KBM-7 (cell line): ENCODE measurements around the gene PCAT7.
A peak's percentile ranks its signal among the peaks of the same experiment; 100 is the strongest.
"Not testable (repeated sequence)": the region's sequence is repeated elsewhere in the genome, so short reads cannot be mapped to it uniquely, and the experiment has no call there.

Experiments
- DNase-seq: peaks from one replicate; pipeline ENCODE4 v3.0.0-alpha.2; 2015
- in situ Hi-C: fragments of 300-500 bp; cut with MboI; formaldehyde crosslinking; loops from 2 replicates; pipeline ENCODE4 v1.14.3; 2020; ENCODE audit warnings: low sequenced_read_pairs, low pct_unique_long_range_greater_than_20kb, mixed read lengths

Gene PCAT7

DNA sequence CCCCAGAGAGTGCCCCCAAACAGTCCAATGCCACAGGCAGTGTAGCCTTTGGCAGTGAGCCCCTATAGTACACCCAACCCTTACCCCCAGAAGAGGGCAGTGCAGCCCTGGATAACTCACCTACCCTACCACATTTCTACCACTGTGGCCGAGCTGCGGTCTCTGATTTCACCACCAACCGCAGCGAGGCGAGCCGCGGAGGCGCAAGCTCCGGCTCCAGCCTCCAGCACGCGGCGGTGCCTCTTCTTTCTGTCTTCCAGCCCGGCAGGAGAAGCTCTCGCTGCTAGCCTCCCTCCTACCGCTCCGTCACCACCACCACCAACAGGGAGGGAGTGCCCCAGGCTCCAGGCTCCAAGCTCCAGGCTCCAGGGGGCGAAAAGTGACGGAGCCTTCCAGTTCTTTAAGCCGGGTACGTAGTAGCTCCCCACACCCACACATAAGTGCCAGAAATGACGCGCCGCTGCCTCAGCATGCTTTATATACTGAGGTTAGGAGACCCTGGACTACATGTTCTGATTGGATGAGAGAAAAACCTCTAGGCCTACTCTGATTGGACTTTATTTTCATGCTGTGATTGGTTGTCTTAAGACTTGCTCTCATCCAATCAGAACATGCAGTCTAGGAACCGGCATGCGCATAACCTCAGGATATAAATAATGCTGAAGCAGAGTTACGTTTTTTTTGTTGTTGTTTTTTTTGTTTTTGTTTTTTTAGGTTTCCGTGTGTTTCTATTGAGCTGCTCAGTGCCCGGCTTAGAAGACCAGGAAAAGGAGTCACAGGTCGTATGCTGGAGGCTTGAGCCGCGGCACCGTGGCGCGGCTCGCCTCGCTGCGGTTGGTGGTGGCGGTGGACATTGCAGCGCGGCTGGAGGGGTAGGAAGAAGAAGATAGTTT is at the start of gene PCAT7:
PCAT7 (plus strand) TSS at position 645 of the 893 bp plus-strand sequence.
- DNase-seq = peak; percentile 87
- in situ Hi-C loops = no loop called here

- DNase-seq, in situ Hi-C loops: not testable (repeated sequence)
Measured at GRCh38 chr9:94506370-94506769, 48.5 kb upstream of the PCAT7 start.

DNA sequence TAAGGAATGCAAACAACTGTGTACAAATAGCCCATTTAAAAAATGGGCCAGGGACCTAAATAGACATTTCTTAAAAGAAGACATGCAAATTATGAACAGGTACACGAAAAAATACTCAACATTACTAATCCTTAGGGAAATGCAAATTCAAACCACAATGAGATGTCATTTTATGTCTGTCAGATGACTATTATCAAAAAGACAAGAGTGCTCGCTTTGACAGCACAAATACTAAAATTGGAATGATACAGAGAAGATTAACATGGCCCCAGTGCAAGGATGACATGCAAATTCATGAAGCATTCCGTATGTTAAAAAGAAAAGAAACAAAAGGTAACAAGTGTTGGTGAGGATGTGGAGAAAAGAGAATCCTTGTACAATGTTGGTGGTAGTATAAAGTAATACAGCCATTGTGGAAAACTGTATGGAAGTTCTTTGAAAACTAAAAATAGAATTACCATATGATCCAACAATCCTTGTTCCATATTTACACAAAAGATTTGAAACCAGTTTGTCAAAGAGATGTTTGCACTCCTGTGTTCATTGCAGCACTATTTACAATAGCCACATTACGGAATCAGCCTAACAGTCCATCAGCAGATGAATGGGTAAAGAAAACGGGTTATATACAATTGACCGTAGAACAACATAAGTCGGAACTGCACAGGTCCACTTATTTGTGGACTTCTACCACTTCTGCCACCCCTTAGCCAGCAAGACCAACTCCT is 47.2 kb upstream of the PCAT7 start:
- no peak for DNase-seq
- in situ Hi-C loops = no loop called here

- DNase-seq = no peak
- in situ Hi-C loops = no loop called here
Measured at GRCh38 chr9:94511134-94511954, 43.5 kb upstream of the PCAT7 start.

GRCh38 chr9:94511955-94512265 is 43.0 kb upstream of the PCAT7 start:
- in situ Hi-C loops = no loop called here
- no peak for DNase-seq

DNA sequence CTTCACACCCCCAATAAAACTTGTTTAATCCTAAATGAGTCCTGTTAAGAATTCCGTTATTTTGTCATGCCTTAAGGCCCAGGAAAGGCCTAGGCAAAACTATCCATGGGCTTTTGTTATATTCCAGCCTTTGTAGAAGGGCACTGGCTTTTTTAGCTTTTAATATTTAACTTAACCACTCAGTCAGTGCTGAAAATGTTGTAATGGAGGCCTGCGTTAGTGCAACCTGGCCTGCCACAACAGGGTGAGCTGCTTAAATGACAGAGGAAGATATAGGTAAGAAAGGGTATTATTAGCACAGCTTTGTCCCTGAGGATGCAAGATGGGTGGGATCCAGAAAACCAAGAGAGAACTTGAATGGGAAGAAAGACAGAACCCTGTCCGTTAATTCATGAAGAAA is 40.2 kb upstream of the PCAT7 start:
- no peak for DNase-seq
- in situ Hi-C loops = no loop called here

GRCh38 chr9:94517254-94517653 is 37.6 kb upstream of the PCAT7 start:
- DNase-seq = no peak
- in situ Hi-C loops = no loop called here

GRCh38 chr9:94525396-94526035 is 29.4 kb upstream of the PCAT7 start:
- in situ Hi-C loops = no loop called here
- DNase-seq = no peak

- in situ Hi-C loops = no loop called here
- no peak for DNase-seq
Measured at GRCh38 chr9:94526271-94526670, 28.6 kb upstream of the PCAT7 start.

GRCh38 chr9:94526951-94527350 is 27.9 kb upstream of the PCAT7 start:
- no peak for DNase-seq
- in situ Hi-C loops = no loop called here

- no peak for DNase-seq
- in situ Hi-C loops = no loop called here
Measured at GRCh38 chr9:94528886-94529285, 26.0 kb upstream of the PCAT7 start.

GRCh38 chr9:94533155-94533554 is 21.7 kb upstream of the PCAT7 start:
- in situ Hi-C loops = no loop called here
- DNase-seq = no peak

- in situ Hi-C loops = no loop called here
- no peak for DNase-seq
Measured at GRCh38 chr9:94533601-94534000, 21.3 kb upstream of the PCAT7 start.

DNA sequence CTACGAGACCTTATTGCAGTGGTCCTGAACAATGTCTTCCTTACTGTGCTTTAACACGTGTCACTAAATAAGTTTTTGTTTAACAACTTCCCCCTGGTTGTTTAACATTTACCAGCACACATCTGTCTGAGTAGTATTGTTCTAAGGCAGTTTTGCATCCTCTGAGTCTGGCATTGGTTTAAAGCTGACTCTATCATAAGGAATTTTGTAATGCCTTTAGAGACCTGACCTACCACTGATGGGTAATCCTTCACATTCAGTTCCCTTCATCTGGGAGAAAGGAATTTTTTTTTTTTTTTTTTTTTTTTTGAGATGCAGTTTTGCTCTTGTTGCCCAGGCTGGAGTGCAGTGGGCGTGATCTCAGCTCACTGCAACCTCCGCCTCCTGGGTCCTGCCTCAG is 20.0 kb upstream of the PCAT7 start:
- DNase-seq = no peak
- in situ Hi-C loops = no loop called here

- DNase-seq = no peak
- in situ Hi-C loops = no loop called here
Measured at GRCh38 chr9:94538908-94539307, 16.0 kb upstream of the PCAT7 start.

GRCh38 chr9:94544335-94544734 is 10.5 kb upstream of the PCAT7 start:
- in situ Hi-C loops, DNase-seq: not testable (repeated sequence)

DNA sequence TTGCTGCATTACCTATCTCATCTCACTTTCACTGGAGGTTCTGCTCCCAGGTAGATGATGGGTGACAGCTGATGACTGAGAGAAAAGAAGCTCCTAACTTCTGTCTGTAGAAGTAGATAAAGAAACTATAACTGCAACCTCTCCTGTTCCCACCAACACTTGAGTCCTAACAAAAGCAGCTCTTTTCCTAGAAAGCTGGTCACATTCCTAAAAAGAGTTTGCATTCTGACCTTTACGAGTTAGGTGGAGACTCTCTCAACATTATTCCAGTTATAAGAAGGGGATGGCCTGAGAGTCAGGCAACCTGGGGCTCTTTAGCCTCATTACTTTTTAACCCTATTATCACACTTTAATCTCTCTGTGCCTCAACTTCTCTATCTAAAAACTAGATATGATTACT is 8.9 kb upstream of the PCAT7 start:
- DNase-seq = no peak
- in situ Hi-C loops = no loop called here

DNA sequence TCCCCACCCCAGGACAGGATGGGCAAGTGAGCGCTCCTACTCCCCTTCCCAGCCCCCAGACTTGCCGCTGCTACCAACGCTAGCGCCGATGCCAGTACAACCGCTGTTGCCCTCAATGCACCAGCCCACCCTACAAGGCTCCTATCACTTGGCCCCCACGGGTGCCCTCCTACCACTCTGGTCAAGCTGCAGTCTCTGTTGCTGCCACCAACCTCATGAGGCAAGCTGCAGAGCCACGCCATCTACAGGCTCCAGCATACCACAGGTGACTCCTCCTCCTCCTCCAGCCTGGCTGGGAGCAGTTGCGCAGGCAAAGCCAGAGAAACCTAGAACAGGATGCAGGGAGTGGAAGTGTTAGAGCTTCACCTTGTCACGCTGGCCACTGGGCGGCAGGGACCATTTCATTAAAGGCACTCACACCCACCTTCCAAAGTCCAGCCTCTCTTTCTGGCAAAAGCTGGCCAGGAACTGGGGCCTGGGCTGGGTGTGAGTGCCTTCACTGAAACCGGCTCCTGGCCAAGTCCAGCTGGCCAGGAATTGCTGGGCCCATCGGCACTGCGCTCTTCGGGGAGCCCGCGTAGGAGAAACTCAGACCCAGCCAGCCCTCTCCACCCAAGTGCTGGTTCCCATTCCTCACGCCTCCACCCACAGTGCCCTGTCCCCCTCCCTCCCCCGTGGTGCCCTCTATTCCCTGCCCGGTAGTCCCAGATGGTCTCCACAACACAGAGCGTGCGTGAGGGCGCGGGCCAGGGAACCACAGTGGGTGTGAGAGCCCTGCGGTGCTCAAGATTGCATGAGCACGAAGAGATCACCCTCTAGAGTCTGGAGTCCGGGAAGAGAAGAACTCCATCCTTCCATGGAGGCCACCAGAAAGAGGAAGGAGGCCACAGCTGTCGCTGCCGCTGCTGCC is 1.6 kb upstream of the PCAT7 start:
- no peak for DNase-seq
- in situ Hi-C loops = no loop called here
